ENCODE results near the gene PLGRKT. TPM values are rescaled to one million over a fixed set of nuclear protein-coding genes. Genes with fewer than 3 reads are reported as not detected.

Gene PLGRKT
- total RNA-seq, 2 donors from 2014 or later, result 6.0 to 8.8 TPM

- DNase-seq (ENCODE audit: low spot score) (no peak), ATAC-seq (ENCODE audit: insufficient number of reproducible peaks, low FRiP score, low read depth) (no peak)
- Histone ChIP-seq H3K36me3 (peaks cover 2% of the 10 kb centered on the region), H3K27ac (no peak overlapping the region), H3K4me1 (ENCODE audit: control insufficient read depth in 1 of 2, low read depth in 2 of 2) (no peaks in the 10 kb centered on the region), H3K27me3 (replicated peaks; ENCODE audit: insufficient read depth) (no peaks in the 10 kb centered on the region), H3K9me3 (no peaks in the 10 kb centered on the region), H3K4me3 (no peak overlapping the region)
- TF ChIP-seq CTCF (IDR thresholded peaks at IDR 0.05), result no peak
Observed at GRCh38 chr9:5429873-5430564, 7.7 kb downstream of the PLGRKT start.

GRCh38 chr9:5428794-5429528 lies 8.8 kb downstream of the PLGRKT start:
- Histone ChIP-seq H3K36me3 (peaks cover 2% of the 10 kb centered on the region), H3K27ac (no peak overlapping the region), H3K9me3 (no peaks in the 10 kb centered on the region), H3K4me1 (ENCODE audit: control insufficient read depth in 1 of 2, low read depth in 2 of 2) (no peaks in the 10 kb centered on the region), H3K27me3 (replicated peaks; ENCODE audit: insufficient read depth) (no peaks in the 10 kb centered on the region), H3K4me3 (no peak overlapping the region)
- no peak for TF ChIP-seq CTCF (IDR thresholded peaks at IDR 0.05)
- no peak for ATAC-seq (ENCODE audit: insufficient number of reproducible peaks, low FRiP score, low read depth)
- DNase-seq (ENCODE audit: low spot score), result no peak

GRCh38 chr9:5428172-5428571 lies 9.6 kb downstream of the PLGRKT start:
- TF ChIP-seq CTCF (IDR thresholded peaks at IDR 0.05), result no peak
- Histone ChIP-seq H3K27me3 (replicated peaks; ENCODE audit: insufficient read depth) (no peaks in the 10 kb centered on the region), H3K27ac (no peak overlapping the region), H3K36me3 (peaks cover 2% of the 10 kb centered on the region), H3K9me3 (no peaks in the 10 kb centered on the region), H3K4me3 (no peak overlapping the region), H3K4me1 (ENCODE audit: control insufficient read depth in 1 of 2, low read depth in 2 of 2) (no peaks in the 10 kb centered on the region)
- DNase-seq (ENCODE audit: low spot score), result no peak
- no peak for ATAC-seq (ENCODE audit: insufficient number of reproducible peaks, low FRiP score, low read depth)

GRCh38 chr9:5427005-5427404 lies 10.7 kb downstream of the PLGRKT start:
- no peaks in the 10 kb centered on the region for H3K4me1 ChIP-seq (ENCODE audit: control insufficient read depth in 1 of 2, low read depth in 2 of 2)
- no peak for ATAC-seq (ENCODE audit: insufficient number of reproducible peaks, low FRiP score, low read depth)
- no peaks in the 10 kb centered on the region for H3K9me3 ChIP-seq
- H3K27me3 ChIP-seq (replicated peaks; ENCODE audit: insufficient read depth), result no peaks in the 10 kb centered on the region
- H3K36me3 ChIP-seq, result peaks cover 2% of the 10 kb centered on the region
- no peak for DNase-seq (ENCODE audit: low spot score)
- H3K27ac ChIP-seq, result no peak overlapping the region
- no peak for TF ChIP-seq CTCF (IDR thresholded peaks at IDR 0.05)
- no peak overlapping the region for H3K4me3 ChIP-seq

GRCh38 chr9:5425006-5425628 lies 12.6 kb downstream of the PLGRKT start:
- Histone ChIP-seq H3K4me1 (ENCODE audit: control insufficient read depth in 1 of 2, low read depth in 2 of 2) (no peaks in the 10 kb centered on the region), H3K36me3 (peaks cover 2% of the 10 kb centered on the region), H3K27me3 (replicated peaks; ENCODE audit: insufficient read depth) (no peaks in the 10 kb centered on the region), H3K4me3 (no peak overlapping the region), H3K27ac (no peak overlapping the region), H3K9me3 (no peaks in the 10 kb centered on the region)
- no peak for DNase-seq (ENCODE audit: low spot score)
- no peak for ATAC-seq (ENCODE audit: insufficient number of reproducible peaks, low FRiP score, low read depth)
- TF ChIP-seq CTCF (IDR thresholded peaks at IDR 0.05), result no peak
